K562 (cell line): ENCODE results near the gene SHISA9. TPM values are rescaled to one million over a fixed set of nuclear protein-coding genes. Genes with fewer than 3 reads are reported as not detected.

Source experiments
- ATAC-seq: fragments of 200-7000 bp; cut with Tn5 transposase; 3 replicates; pipeline ENCODE4 v1.9.1; 2020; ENCODE audit warnings: moderate library complexity
- BruUV-seq: library from RNA; stranded (reverse); fragments of 400-500 nt; replicated peaks from 2 replicates; lab custom pipeline; 2021; lab: Mats Ljungman, UMichigan
- CTCF ChIA-PET: fragments of 300-600 bp; formaldehyde crosslinking; extraction: SDS; loops from one replicate; lab custom pipeline; 2021; ENCODE audit warnings: low intra/inter-chr PET ratio; lab: Yijun Ruan, JAX
- POLR2A ChIA-PET: fragments of 300-600, 350-650 bp; sonication (Branson Sonifier 250); formaldehyde crosslinking; extraction: SDS; loops from one replicate; lab custom pipeline; 2021; ENCODE audit warnings: antibody characterized with exemption, inconsistent platforms; lab: Yijun Ruan, JAX
- DNase-seq, 4 experiments: peaks; one replicate each; pipeline versions ENCODE4 v3.0.0 to v3.0.0-alpha.2; 2011 to 2018; ENCODE audit warnings: low spot score in 3 of 4, mixed read lengths in 3 of 4; ENCODE audit errors: extremely low read depth in 1 of 4
- FAIRE-seq: peaks from 2 replicates; lab custom pipeline; 2011; peaks lifted over from hg19 to GRCh38; lab: Jason Lieb, UNC
- H2AFZ ChIP-seq: 2 replicates; pipeline ENCODE4 v1.6.0; 2011; ENCODE audit warnings: low read depth, low read length, control low read depth, inconsistent platforms
- H3K27ac ChIP-seq: fragments of 200-600 bp; 3 replicates; pipeline ENCODE4 v1.8.0; 2011; ENCODE audit warnings: low read depth, mild to moderate bottlenecking, control low read depth, inconsistent platforms, low read length, moderate library complexity, mixed read lengths; ENCODE audit errors: extremely low read depth
- H3K27me3 ChIP-seq, 2 experiments: fragments of 300-600 bp in 1 of 2; 2 replicates in 1 of 2; 3 replicates in 1 of 2; pipeline versions ENCODE4 v1.6.0 to v1.8.0; 2011; ENCODE audit warnings: inconsistent platforms in 2 of 2, low read length in 2 of 2, mild to moderate bottlenecking in 1 of 2, mixed read lengths in 1 of 2, moderate library complexity in 1 of 2; ENCODE audit not compliant: control insufficient read depth in 2 of 2, insufficient read depth in 2 of 2
- H3K36me3 ChIP-seq: fragments of 300-600 bp; 3 replicates; pipeline ENCODE4 v1.8.0; 2011; ENCODE audit warnings: mild to moderate bottlenecking, low read length, inconsistent platforms; ENCODE audit not compliant: control insufficient read depth, insufficient read depth
- H3K4me1 ChIP-seq, 2 experiments: fragments of 200-600 bp in 1 of 2; replicated peaks in 1 of 2; 2 replicates in 1 of 2; 3 replicates in 1 of 2; pipeline versions ENCODE4 v1.5.1 to v1.8.0; 2011; ENCODE audit warnings: inconsistent platforms in 2 of 2, low read length in 2 of 2, mild to moderate bottlenecking in 1 of 2, mixed read lengths in 1 of 2, moderate library complexity in 1 of 2; ENCODE audit not compliant: control insufficient read depth in 2 of 2, insufficient read depth in 2 of 2
- H3K4me2 ChIP-seq: 2 replicates; pipeline ENCODE4 v1.6.1; 2011; ENCODE audit warnings: low read length, control low read depth, inconsistent platforms, mixed read lengths; ENCODE audit not compliant: insufficient read depth
- H3K4me3 ChIP-seq: fragments of 200-600 bp; sonication (generic), shearing (Covaris generic); 2 replicates; pipeline ENCODE4 v1.5.1; 2016; ENCODE audit warnings: control low read depth, inconsistent platforms
- H3K79me2 ChIP-seq: fragments of 200-600 bp; 3 replicates; pipeline ENCODE4 v1.8.0; 2011; ENCODE audit warnings: low read length, inconsistent platforms; ENCODE audit not compliant: control insufficient read depth, insufficient read depth
- H3K9ac ChIP-seq, 2 experiments: 2 replicates each; pipeline versions ENCODE4 v1.6.0 to v1.6.1; 2011; ENCODE audit warnings: low read depth in 2 of 2, low read length in 2 of 2, control low read depth in 1 of 2, inconsistent platforms in 1 of 2, mild to moderate bottlenecking in 1 of 2, mixed read lengths in 1 of 2; ENCODE audit not compliant: insufficient read depth in 1 of 2
- H3K9me1 ChIP-seq: one replicate; pipeline ENCODE4 v1.6.0; 2011; ENCODE audit warnings: inconsistent platforms, mild to moderate bottlenecking, low read length, moderate library complexity; ENCODE audit not compliant: control insufficient read depth, insufficient read depth
- H3K9me3 ChIP-seq: replicated peaks from 2 replicates; pipeline ENCODE4 v1.5.1; 2011; ENCODE audit warnings: low read depth, low read length, inconsistent platforms; ENCODE audit not compliant: control insufficient read depth, insufficient read depth
- H4K20me1 ChIP-seq: replicated peaks from 2 replicates; pipeline ENCODE4 v1.6.1; 2011; ENCODE audit warnings: low read length, inconsistent platforms, mixed read lengths; ENCODE audit not compliant: control insufficient read depth, insufficient read depth
- CBFA2T3 ChIP-seq: fragments of 450-650 bp; IDR thresholded peaks from 2 replicates; pipeline ENCODE4 v1.6.1; 2017
- E4F1 ChIP-seq: fragments of 250-450 bp; sonication (Bioruptor Pico); IDR thresholded peaks from 2 replicates; pipeline ENCODE4 v1.5.0; 2021; ENCODE audit warnings: mild to moderate bottlenecking, borderline replicate concordance
- HDGF ChIP-seq: fragments of 450-650 bp; IDR thresholded peaks from 2 replicates; pipeline ENCODE4 v1.6.1; 2016
- PATZ1 ChIP-seq: fragments of 250-450 bp; sonication (Bioruptor Pico); IDR thresholded peaks from 2 replicates; pipeline ENCODE4 v1.5.0; 2020; ENCODE audit warnings: mild to moderate bottlenecking, borderline replicate concordance
- SETDB1 ChIP-seq: IDR thresholded peaks from one replicate; pipeline ENCODE4 v1.6.1; 2012; ENCODE audit warnings: low read length, control low read depth, inconsistent platforms
- TEAD4 ChIP-seq, 2 experiments: sonication (generic) in 1 of 2; formaldehyde crosslinking in 1 of 2; IDR thresholded peaks; 2 replicates each; pipeline versions ENCODE4 v1.6.1 to v1.8.0; 2012 to 2022; ENCODE audit warnings: borderline replicate concordance in 1 of 2, inconsistent platforms in 1 of 2, low read length in 1 of 2, mild to moderate bottlenecking in 1 of 2, missing genetic modification reagents in 1 of 2
- ZBTB11 ChIP-seq, 3 experiments: fragments of 200-800 bp in 1 of 3; fragments of 250-450 bp in 1 of 3; fragments of 450-650 bp in 1 of 3; sonication (Bioruptor Pico) in 1 of 3; sonication (Bioruptor generic) in 1 of 3; formaldehyde crosslinking in 1 of 3; IDR thresholded peaks; 2 replicates each; pipeline versions ENCODE4 v1.6.1 to v1.8.0; 2016 to 2022; ENCODE audit warnings: mild to moderate bottlenecking in 2 of 3, missing genetic modification characterization in 2 of 3, missing compliant biosample characterization in 1 of 3, moderate library complexity in 1 of 3
- WGBS: fragments of 100-300 bp; shearing (Covaris generic); methylation state at CpG from one replicate; pipeline ENCODE4 v1.1.6; 2016; ENCODE audit warnings: low coverage, mixed read lengths; ENCODE audit not compliant: insufficient coverage; ENCODE audit errors: missing lambda C conversion rate; 5-methylcytosine and 5-hydroxymethylcytosine counted together
- in situ Hi-C: fragments of 300-500 bp; cut with MboI; formaldehyde crosslinking; loops from 4 replicates; pipeline ENCODE4 v1.15.0; 2018; ENCODE audit warnings: inconsistent platforms, mixed read lengths
- intact Hi-C: fragments of 100-400 bp; cut with micrococcal nuclease; formaldehyde crosslinking; loops from 2 replicates; pipeline ENCODE4 v1.14.2; 2022
- polyA plus RNA-seq, 8 experiments: library from polyadenylated mRNA; depleted of rRNA in 4 of 8; stranded (reverse) in 5 of 8; unstranded in 3 of 8; fragments of >200 nt; fragmentation: Nextera tagmentation in 2 of 8; fragmentation: Illumina TruSeq in 1 of 8; extraction: Ambion mirVana in 2 of 8; extraction: Trizol in 1 of 8; gene quantifications; 2 replicates each; pipeline versions ENCODE4 v1.2.1 to v1.2.3, GENCODE V29; 2011 to 2014; ENCODE audit warnings: inconsistent platforms in 1 of 8, missing spikeins in 1 of 8
- total RNA-seq, 7 experiments: library from RNA; depleted of rRNA in 6 of 7; stranded (reverse); fragments of >200 nt in 6 of 7; fragmentation: Illumina TruSeq in 2 of 7; extraction: Trizol in 2 of 7; gene quantifications; 2 replicates each; pipeline versions ENCODE4 v1.2.1 to v1.2.3, GENCODE V29; 2011 to 2021; ENCODE audit warnings: low replicate concordance in 1 of 7

Gene SHISA9
- total and polyA plus RNA-seq, 9 of the 15 experiments (the other 6 are each of a cell fraction or from before 2014, with no cell fraction given), result under 0.01 to 0.16 (median 0.01) TPM; not detected in 6

- intact Hi-C loops, result no loop called here
- TF ChIP-seq TEAD4 (IDR thresholded peaks at IDR 0.05; ENCODE audit: low read length) (no peak), TEAD4 (CRISPR knock-in tag; IDR thresholded peaks at IDR 0.05; ENCODE audit: borderline replicate concordance) (no peak), ZBTB11 (CRISPR knock-in tag; IDR thresholded peaks at IDR 0.05) (no peak), PATZ1 (CRISPR knock-in tag) (no peak), HDGF (no peak), SETDB1 (no peak), CBFA2T3 (no peak), E4F1 (CRISPR knock-in tag) (no peak)
- ATAC-seq, result no peak
- 3% methylated on average over 2 of the region's 2 CpGs for WGBS
- FAIRE-seq, result no peak
- Histone ChIP-seq H2AFZ (no peak overlapping the region), H3K27ac (no peak overlapping the region), H4K20me1 (no peaks in the 10 kb centered on the region), H3K4me1 (no peaks in the 10 kb centered on the region), H3K4me3 (no peak overlapping the region), H3K9me1 (no peaks in the 10 kb centered on the region), H3K27me3 (no peaks in the 10 kb centered on the region), H3K9me3 (no peaks in the 10 kb centered on the region), H3K4me2 (no peak overlapping the region), H3K79me2 (no peaks in the 10 kb centered on the region), H3K9ac (no peak overlapping the region), H3K36me3 (no peaks in the 10 kb centered on the region)
- ChIA-PET CTCF (no interaction called here), POLR2A (no interaction called here)
- no TSS peak for BruUV-seq
- no peak for DNase-seq
- in situ Hi-C loops, result no loop called here
These were observed 293.4 kb downstream of the SHISA9 start for GRCh38 chr16:13194766-13195165.
